Measurements from ENCODE around the gene BAZ2B. TPM values are rescaled to one million over a fixed set of nuclear protein-coding genes. Genes with fewer than 3 reads are reported as not detected.

The BAZ2B gene
- total RNA-seq, 1 donor from 2014 or later, result 101 TPM

- Histone ChIP-seq H3K4me2 (no peak overlapping the region), H2AFZ (replicated peaks) (no peak overlapping the region), H3K27me3 (no peaks in the 10 kb centered on the region), H3K36me3 (peaks cover 5% of the 10 kb centered on the region), H3K4me3 (no peak overlapping the region), H3K79me2 (ENCODE audit: low read depth) (peaks cover 25% of the 10 kb centered on the region), H3K9me3 (ENCODE audit: low read depth) (peaks cover 3% of the 10 kb centered on the region), H3K9ac (no peak overlapping the region), H3F3A (ENCODE audit: low read depth) (no peaks in the 10 kb centered on the region), H3K4me1 (no peaks in the 10 kb centered on the region), H3K27ac (no peak overlapping the region), H4K20me1 (ENCODE audit: low read depth) (no peaks in the 10 kb centered on the region)
- TF ChIP-seq EZH2 (IDR thresholded peaks at IDR 0.05) (no peak), CTCF (IDR thresholded peaks at IDR 0.05) (no peak)
- Mint-ChIP-seq H3K36me3 (peaks cover 58% of the 10 kb centered on the region), H3K4me3 (no peak overlapping the region), H3K4me1 (no peaks in the 10 kb centered on the region), H3K9me3 (peaks cover 23% of the 10 kb centered on the region), H3K27me3 (ENCODE audit: insufficient read depth, low read depth) (no peaks in the 10 kb centered on the region), H3K27ac (no peak overlapping the region)
- no peak for DNase-seq (ENCODE audit: low spot score)
Observed at GRCh38 chr2:159471340-159471739, 145.0 kb downstream of the BAZ2B start.

GRCh38 chr2:159468257-159468656, 148.1 kb downstream of the BAZ2B start:
- H3K4me3 Mint-ChIP-seq, result no peak overlapping the region
- H3K27me3 Mint-ChIP-seq (ENCODE audit: insufficient read depth, low read depth), result no peaks in the 10 kb centered on the region
- Histone ChIP-seq H3K27me3 (no peaks in the 10 kb centered on the region), H4K20me1 (ENCODE audit: low read depth) (no peaks in the 10 kb centered on the region), H2AFZ (replicated peaks) (no peak overlapping the region), H3K27ac (no peak overlapping the region), H3K4me3 (no peak overlapping the region), H3K9me3 (ENCODE audit: low read depth) (peaks cover 3% of the 10 kb centered on the region), H3K36me3 (peaks cover 4% of the 10 kb centered on the region), H3K79me2 (ENCODE audit: low read depth) (peaks cover 32% of the 10 kb centered on the region), H3F3A (ENCODE audit: low read depth) (no peaks in the 10 kb centered on the region), H3K9ac (no peak overlapping the region), H3K4me1 (no peaks in the 10 kb centered on the region), H3K4me2 (no peak overlapping the region)
- H3K4me1 Mint-ChIP-seq, result no peaks in the 10 kb centered on the region
- H3K27ac Mint-ChIP-seq, result no peak overlapping the region
- H3K9me3 Mint-ChIP-seq, result peaks cover 11% of the 10 kb centered on the region
- H3K36me3 Mint-ChIP-seq, result peaks cover 45% of the 10 kb centered on the region
- DNase-seq (ENCODE audit: low spot score), result no peak
- no peak for TF ChIP-seq EZH2phosphoT487 (IDR thresholded peaks at IDR 0.05)
- TF ChIP-seq EZH2 (IDR thresholded peaks at IDR 0.05), result no peak
- TF ChIP-seq CTCF (IDR thresholded peaks at IDR 0.05), result no peak

DNA sequence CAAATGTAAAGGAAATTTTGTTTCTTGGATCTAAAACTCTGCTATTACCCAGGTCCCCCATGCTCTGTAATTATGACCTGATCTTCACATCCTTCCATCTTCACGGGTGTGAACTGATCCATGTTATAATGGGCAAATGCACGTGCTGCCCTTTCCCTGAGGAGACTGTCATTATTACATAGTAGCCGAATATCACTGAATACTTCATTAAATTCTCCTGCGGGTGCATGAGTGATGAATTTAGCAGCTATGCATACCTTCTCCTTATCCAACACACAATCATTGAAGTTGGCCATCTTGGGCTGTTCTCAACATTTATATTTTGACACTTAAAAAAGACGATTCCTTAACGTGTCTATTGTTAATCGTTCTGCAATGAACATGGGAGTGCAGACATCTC, 153.4 kb downstream of the BAZ2B start:
- no peak overlapping the region for H3K9ac ChIP-seq
- Mint-ChIP-seq H3K27ac (no peak overlapping the region), H3K9me3 (peaks cover under 1% of the 10 kb centered on the region), H3K36me3 (peaks cover 35% of the 10 kb centered on the region), H3K4me3 (no peak overlapping the region), H3K4me1 (no peaks in the 10 kb centered on the region), H3K27me3 (ENCODE audit: insufficient read depth, low read depth) (no peaks in the 10 kb centered on the region)
- no peak overlapping the region for H2AFZ ChIP-seq (replicated peaks)
- peaks cover 3% of the 10 kb centered on the region for H4K20me1 ChIP-seq (ENCODE audit: low read depth)
- peaks cover 19% of the 10 kb centered on the region for H3K79me2 ChIP-seq (ENCODE audit: low read depth)
- H3K4me1 ChIP-seq, result no peaks in the 10 kb centered on the region
- no peak overlapping the region for H3K4me2 ChIP-seq
- H3K9me3 ChIP-seq (ENCODE audit: low read depth), result no peaks in the 10 kb centered on the region
- no peak overlapping the region for H3K4me3 ChIP-seq
- H3K27ac ChIP-seq, result no peak overlapping the region
- H3F3A ChIP-seq (ENCODE audit: low read depth), result no peaks in the 10 kb centered on the region
- no peak for DNase-seq (ENCODE audit: low spot score)
- H3K36me3 ChIP-seq, result no peaks in the 10 kb centered on the region
- no peaks in the 10 kb centered on the region for H3K27me3 ChIP-seq
- no peak for TF ChIP-seq EZH2 (IDR thresholded peaks at IDR 0.05)
- TF ChIP-seq EZH2phosphoT487 (IDR thresholded peaks at IDR 0.05), result no peak
- no peak for TF ChIP-seq CTCF (IDR thresholded peaks at IDR 0.05)
